Stimulated activated CD8-positive, alpha-beta memory T cell treated with anti-CD3 and anti-CD28 coated beads, Interleukin-7, amount 100 ng/mL, for 1 hour (primary cell): ENCODE results near the gene TM9SF4.
"Not testable (repeated sequence)": the region's sequence is repeated elsewhere in the genome, so short reads cannot be mapped to it uniquely, and the experiment has no call there.

Experiments
- DNase-seq, 2 donors: peaks; one replicate each; pipeline ENCODE4 v3.0.0-alpha.2; 2020; ENCODE audit warnings: low read depth in 2 of 2

The TM9SF4 gene

GRCh38 chr20:32091888-32092346, 17.6 kb upstream of the TM9SF4 start:
- DNase-seq, result peak; percentile 43 to 58

DNA sequence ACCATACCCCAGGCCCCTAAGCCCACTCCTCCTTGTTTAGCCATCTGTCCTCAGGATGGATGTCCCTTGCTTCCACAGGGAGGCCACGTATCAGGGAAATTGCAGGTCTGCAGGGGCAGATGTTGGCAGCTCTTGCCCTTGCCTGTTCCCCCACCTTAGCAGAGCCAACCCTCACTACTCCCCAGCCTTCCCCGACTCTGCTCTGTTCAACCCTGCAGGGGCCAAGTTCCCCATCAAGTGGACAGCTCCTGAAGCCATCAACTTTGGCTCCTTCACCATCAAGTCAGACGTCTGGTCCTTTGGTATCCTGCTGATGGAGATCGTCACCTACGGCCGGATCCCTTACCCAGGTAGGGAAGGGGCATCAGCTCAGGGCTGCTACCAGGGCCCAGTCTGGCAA, 10.7 kb upstream of the TM9SF4 start:
- no peak for DNase-seq

DNA sequence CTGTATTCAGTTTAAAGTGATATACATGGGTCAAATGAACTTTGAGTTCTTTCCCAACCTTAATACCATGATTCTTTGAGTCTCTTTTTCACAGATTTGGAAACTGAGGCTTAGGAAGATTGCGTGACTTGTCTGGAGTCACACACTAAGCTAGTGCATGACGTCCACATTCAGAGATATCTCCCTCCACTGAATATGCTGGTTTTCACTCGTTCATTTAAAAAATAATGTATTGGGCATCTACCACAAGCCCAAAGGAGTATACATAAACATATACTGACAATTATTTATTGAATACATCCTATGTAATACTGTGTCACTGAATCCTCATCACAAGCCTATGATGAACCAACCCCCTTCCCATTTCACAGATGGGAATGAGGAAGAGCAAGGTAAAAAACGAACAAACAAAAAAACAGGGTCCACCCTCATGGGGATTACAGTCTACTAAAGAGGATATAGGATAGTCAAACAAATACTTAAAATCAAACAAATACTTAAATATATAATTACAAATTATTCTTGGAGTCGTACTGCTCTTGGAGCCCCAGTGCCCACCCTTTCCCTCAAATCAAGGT, 611 bp upstream of the TM9SF4 start:
- DNase-seq, result no peak

DNA sequence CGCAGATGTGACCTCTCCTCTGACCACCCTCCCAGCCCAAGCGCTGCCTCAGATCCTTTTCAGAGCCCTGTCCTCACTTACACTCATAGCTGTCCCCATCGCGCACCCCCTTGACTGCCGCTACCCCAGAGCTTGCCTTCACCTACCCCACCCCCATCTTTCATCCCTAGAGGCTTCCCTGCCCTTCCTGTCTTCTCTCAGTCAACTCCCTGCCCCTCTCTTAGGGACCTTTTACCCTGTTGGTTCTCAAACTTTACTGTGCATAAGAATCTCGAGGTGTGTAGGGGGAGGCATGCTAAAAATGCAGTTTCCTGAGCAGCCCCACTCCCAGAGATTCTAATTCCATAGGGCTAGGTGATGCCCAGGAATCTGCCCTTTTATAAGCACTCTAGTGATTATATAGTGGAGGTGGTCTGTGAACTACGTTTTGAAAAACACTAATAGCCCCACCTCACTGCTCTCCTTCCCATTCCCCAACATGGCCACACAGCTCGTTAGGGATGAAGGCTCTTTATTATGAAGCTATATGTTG, 725 bp downstream of the TM9SF4 start:
- no peak for DNase-seq

DNA sequence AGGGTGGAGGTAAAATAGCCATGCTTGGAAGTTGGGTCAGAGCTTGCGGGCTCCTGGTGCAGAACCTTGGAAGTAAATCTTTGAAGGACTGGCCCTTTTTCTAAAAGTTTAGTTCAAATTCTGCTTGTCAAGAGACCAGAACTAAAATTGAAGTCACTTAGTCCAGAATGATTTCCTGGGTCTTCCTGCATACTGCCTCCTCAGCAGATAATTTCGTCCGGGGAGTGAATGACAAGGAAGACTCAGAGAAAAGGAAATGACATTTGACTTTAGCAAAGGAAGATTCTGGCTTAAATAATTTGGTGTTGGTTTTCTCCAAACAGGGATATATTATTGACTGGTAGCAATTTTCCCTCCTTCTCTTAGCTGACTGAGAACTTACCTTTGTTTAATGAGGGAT, 1.2 kb downstream of the TM9SF4 start:
- no peak for DNase-seq

GRCh38 chr20:32111156-32111686, 1.7 kb downstream of the TM9SF4 start:
- DNase-seq, result no peak

DNA sequence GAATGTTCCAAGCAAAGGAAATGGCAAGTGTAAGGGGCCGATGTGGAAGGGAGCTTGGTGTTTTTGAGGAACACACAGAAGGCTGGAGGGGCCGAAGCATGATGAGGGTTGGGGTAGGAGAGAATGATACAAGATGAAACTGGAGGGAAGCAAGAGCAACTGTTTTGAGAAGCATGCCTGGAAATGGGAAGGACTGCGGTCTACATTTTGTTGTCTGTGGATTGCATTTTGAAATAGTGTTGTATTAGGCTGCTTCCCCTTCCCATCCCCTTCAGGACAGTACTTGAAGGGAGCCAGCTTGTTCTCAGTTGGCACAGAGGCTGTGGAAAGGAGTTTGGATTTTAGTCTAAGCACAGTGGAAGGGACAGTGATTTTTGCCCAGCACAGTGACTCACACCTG, 2.2 kb downstream of the TM9SF4 start:
- no peak for DNase-seq

DNA sequence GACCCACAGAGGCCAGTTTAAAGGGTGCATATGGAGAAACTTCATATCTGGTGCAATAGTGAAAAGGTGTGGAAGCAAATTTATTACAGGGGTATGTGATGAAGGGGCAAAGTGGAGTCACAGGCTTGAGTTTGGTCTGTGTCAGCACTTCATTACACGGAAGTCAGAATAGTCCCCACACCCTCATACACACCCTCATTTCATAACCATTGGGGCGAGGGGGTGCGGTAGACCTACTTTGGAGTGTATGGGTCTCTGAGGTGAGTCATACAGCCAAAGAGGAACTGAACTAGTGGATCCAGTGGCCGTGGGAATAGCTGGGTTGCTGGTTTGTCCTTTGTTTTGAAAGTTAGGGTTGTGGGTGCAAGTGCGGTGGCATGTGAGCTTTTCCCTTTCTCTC, 3.3 kb downstream of the TM9SF4 start:
- DNase-seq, result no peak

- no peak for DNase-seq
These were observed 4.2 kb downstream of the TM9SF4 start for GRCh38 chr20:32113591-32114260.

DNA sequence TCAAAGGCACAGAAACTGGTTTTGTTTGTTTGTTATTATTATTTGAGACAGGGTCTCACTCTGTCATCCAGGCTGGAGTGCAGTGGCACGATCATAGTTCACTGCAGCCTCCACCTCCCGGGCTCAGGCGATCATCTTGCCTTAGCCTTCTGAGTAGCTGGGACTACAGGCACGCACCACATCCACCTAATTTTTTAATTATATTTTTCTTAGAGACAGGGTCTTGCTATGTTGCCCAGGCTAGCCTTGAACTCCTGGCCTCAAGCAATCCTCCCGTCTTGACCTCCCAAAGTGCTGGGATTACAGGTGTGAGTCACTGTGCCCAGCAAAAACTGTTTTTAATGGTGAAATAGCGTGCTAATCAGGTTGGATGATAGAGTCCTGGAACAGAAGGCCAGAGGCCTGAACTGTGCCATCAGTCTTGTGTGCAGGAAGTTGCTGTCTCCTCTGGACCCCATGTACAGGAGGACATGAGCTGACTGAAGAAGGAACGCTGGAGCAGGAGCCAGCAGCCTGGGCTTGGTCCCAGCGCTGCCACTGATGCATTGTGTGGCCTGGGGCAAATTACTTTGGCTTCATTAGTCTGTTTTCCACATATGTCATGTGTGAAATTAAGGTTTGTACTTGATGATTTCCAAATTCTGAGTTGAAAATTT, 4.9 kb downstream of the TM9SF4 start:
- no peak for DNase-seq

DNA sequence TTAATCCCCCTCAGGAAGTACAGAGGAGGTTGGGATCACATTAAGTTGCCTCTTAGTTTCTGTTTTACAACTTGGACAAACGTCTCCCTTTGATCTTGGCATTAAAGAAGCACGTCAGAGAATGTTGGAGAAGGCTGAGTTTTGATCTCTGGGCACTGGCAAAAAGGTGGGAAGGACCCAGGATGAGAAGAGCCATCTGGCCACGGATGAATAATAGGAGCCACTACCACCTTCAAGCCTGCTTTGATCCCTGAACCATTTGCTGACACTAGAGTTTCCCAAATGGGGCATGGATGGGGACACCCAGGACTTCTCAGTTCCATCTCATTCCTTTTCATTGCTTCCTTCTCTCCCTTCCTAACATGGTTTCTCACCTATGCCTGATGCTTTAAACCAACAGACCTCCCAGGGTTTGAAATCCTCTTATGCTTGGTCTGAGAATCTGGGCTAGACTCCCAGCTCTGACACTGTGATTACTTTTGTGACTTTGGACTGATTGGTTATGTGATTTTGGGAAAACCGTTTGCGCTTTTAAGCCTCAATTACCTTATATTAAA, 5.8 kb downstream of the TM9SF4 start:
- no peak for DNase-seq

DNA sequence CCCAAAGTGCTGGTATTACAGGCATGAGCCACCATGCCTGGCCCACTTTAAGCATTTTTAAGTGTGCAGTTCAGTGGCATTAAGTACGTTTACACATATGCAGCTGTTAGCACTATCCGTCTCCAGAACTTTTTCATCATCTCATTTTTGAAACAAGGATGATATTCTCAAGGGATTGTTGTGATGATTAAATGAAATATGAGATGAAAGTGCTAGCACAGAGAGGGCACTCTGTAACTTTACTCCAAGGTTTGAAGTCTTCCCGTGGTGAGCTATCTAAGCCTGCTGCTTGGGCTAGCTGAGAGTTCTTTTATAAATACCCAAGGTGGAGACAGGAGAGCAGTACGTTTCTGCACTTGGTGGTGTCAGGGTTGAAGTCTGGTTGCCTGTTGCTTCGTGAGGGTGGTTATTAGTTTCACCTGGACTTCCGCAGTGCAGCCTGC, 6.6 kb downstream of the TM9SF4 start:
- DNase-seq, result no peak

GRCh38 chr20:32116796-32117195, 7.3 kb downstream of the TM9SF4 start:
- DNase-seq, result not testable (repeated sequence)

DNA sequence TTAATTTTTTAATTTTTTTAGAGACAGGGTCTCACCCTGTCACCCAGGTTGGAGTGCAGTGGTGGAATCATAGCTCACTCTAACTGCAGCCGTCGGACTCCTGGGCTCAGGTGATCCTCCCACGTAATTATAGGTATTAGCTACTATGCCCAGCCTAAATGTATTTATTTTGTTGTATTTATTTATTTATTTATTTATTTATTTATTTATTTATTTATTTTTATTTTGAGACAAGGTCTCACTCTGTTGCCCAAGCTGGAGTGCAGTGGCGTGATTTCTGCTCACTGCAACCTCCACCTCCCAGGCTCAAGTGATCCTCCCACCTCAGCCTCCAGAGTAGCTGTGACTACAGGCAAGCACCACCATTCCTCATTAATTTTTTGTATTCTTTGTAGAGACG, 8.9 kb downstream of the TM9SF4 start:
- not testable (repeated sequence) for DNase-seq

GRCh38 chr20:32119734-32120133, 10.2 kb downstream of the TM9SF4 start:
- DNase-seq, result no peak

DNA sequence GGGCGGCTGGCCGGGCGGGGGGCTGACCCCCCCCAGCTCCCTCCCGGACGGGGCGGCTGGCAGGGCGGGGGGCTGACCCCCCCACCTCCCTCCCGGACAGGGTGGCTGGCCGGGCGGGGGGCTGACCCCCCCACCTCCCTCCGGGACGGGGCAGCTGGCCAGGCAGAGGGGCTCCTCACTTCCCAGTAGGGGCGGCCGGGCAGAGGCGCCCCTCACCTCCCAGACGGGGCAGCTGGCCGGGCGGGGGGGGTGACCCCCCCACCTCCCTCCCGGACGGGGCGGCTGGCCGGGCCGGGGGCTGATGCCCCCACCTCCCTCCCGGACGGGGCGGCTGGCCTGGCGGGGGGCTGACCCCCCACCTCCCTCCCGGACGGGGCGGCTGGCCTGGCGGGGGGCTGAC, 12.4 kb downstream of the TM9SF4 start:
- DNase-seq, result not testable (repeated sequence)

DNA sequence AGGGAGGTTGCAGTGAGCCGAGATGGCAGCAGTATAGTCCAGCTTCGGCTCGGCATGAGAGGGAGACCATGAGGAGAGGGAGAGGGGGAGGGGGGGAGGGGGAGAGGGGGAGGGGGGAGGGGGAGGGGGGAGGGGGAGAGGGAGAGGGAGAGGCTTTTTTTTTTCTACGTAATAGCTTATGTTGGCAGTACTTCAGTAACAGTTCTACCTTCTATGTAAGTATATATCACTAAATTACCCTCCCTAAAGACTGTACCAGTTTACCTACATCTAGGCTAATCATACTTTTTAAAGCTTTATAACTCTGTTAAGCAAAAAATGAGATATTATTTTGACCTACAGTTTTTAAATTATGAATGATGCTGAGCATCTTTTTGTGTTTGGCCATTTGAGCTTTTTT, 13.6 kb downstream of the TM9SF4 start:
- DNase-seq, result no peak

- no peak for DNase-seq
These were observed 15.5 kb downstream of the TM9SF4 start for GRCh38 chr20:32124916-32125454.

DNA sequence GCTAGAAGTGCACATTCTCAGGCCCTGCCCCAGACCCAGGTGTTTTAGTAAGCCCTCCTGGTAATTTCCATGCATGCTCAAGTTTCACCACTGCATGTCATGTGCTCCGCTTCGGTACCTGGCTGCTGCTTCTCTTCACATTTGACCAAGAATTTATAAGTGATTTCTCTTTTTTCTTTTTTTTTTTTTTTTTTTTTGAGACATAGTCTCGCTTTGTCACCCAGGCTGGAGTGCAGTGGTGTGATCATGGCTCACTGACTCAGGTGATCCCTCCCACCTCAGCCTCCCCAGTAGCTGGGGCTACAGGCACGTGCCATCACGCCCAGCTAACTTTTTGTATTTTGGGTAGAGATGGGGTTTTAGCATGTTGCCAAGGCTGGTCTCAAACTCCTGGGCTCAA, 16.0 kb downstream of the TM9SF4 start:
- no peak for DNase-seq

GRCh38 chr20:32126919-32127318, 17.4 kb downstream of the TM9SF4 start:
- no peak for DNase-seq

- DNase-seq, result no peak
These were observed 17.8 kb downstream of the TM9SF4 start for GRCh38 chr20:32127347-32127746.

GRCh38 chr20:32128167-32128566, 18.7 kb downstream of the TM9SF4 start:
- no peak for DNase-seq
